ENCODE results near the gene MPPE1.

DNA sequence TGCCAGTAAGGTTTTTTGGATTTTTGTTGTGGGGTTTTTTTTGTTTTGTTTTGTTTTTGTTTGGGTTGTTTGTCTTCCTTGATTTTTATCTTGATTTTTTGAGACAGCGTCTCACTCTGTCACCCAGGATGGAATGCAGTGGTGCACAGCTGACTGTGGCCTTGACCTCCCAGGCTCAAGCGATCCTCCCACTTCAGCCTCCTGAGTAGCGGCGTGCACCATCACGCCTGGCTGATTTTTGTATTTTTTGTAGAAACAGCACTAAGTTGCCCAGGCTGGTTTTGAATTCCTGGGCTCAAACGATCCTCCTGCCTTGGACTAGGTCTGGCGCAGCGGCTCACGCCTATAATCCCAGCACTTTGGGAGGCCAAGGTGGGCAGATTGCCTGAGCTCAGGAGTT, 16.4 kb downstream of the MPPE1 start:
- TF ChIP-seq, protein P1, sequence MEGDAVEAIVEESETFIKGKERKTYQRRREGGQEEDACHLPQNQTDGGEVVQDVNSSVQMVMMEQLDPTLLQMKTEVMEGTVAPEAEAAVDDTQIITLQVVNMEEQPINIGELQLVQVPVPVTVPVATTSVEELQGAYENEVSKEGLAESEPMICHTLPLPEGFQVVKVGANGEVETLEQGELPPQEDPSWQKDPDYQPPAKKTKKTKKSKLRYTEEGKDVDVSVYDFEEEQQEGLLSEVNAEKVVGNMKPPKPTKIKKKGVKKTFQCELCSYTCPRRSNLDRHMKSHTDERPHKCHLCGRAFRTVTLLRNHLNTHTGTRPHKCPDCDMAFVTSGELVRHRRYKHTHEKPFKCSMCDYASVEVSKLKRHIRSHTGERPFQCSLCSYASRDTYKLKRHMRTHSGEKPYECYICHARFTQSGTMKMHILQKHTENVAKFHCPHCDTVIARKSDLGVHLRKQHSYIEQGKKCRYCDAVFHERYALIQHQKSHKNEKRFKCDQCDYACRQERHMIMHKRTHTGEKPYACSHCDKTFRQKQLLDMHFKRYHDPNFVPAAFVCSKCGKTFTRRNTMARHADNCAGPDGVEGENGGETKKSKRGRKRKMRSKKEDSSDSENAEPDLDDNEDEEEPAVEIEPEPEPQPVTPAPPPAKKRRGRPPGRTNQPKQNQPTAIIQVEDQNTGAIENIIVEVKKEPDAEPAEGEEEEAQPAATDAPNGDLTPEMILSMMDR (IDR thresholded peaks at IDR 0.05), result no peak
- TF ChIP-seq POLR2AphosphoS5 (IDR thresholded peaks at IDR 0.05), result no peak

All from esophagus muscularis mucosa (tissue), 3 donors.